H9 (cell line): ENCODE results near the gene HOXC10. TPM values are rescaled to one million over a fixed set of nuclear protein-coding genes. Genes with fewer than 3 reads are reported as not detected.

ENCODE experiments used
- DNase-seq: peaks from one replicate; pipeline ENCODE4 v3.0.0-alpha.2; 2017
- H2AFZ ChIP-seq: one replicate; pipeline ENCODE4 v1.6.1; 2013; ENCODE audit warnings: mild to moderate bottlenecking, low read length, control low read depth, moderate library complexity
- H2AK5ac ChIP-seq: 2 replicates; pipeline ENCODE4 v1.6.1; 2013; ENCODE audit warnings: low read length, control low read depth, mixed read lengths; ENCODE audit not compliant: insufficient read length
- H2BK120ac ChIP-seq: one replicate; pipeline ENCODE4 v1.6.1; 2013; ENCODE audit warnings: low read depth, mild to moderate bottlenecking, low read length, control low read depth, inconsistent platforms; ENCODE audit not compliant: poor library complexity, severe bottlenecking
- H2BK12ac ChIP-seq: 2 replicates; pipeline ENCODE4 v1.6.1; 2013; ENCODE audit warnings: low read length, control low read depth, mixed read lengths, low read depth; ENCODE audit not compliant: insufficient read length
- H2BK15ac ChIP-seq: 2 replicates; pipeline ENCODE4 v1.6.1; 2013; ENCODE audit warnings: low read depth, low read length, control low read depth
- H2BK20ac ChIP-seq: one replicate; pipeline ENCODE4 v1.6.1; 2013; ENCODE audit warnings: low read depth, mild to moderate bottlenecking, low read length, control low read depth, inconsistent platforms; ENCODE audit not compliant: poor library complexity, severe bottlenecking
- H2BK5ac ChIP-seq: 2 replicates; pipeline ENCODE4 v1.6.1; 2013; ENCODE audit warnings: low read length, control low read depth, mixed read lengths; ENCODE audit not compliant: insufficient read length
- H3K14ac ChIP-seq: 2 replicates; pipeline ENCODE4 v1.6.1; 2013; ENCODE audit warnings: low read length, control low read depth; ENCODE audit not compliant: insufficient read depth
- H3K18ac ChIP-seq: 2 replicates; pipeline ENCODE4 v1.6.1; 2013; ENCODE audit warnings: low read depth, mild to moderate bottlenecking, mixed read lengths, low read length, control low read depth; ENCODE audit not compliant: insufficient read length
- H3K23ac ChIP-seq: 2 replicates; pipeline ENCODE4 v1.6.1; 2013; ENCODE audit warnings: low read length, control low read depth, mixed read lengths, low read depth; ENCODE audit not compliant: insufficient read length
- H3K23me2 ChIP-seq: 2 replicates; pipeline ENCODE4 v1.6.1; 2013; ENCODE audit warnings: low read depth, mild to moderate bottlenecking, mixed read lengths, low read length, control low read depth; ENCODE audit not compliant: insufficient read length, poor library complexity, severe bottlenecking
- H3K27ac ChIP-seq: 2 replicates; pipeline ENCODE4 v1.5.1; 2013; ENCODE audit warnings: low read length, control low read depth, mixed read lengths, low read depth; ENCODE audit not compliant: insufficient read length
- H3K27me3 ChIP-seq: 2 replicates; pipeline ENCODE4 v1.6.1; 2013; ENCODE audit warnings: low read length, control low read depth, inconsistent platforms; ENCODE audit not compliant: insufficient read depth
- H3K4ac ChIP-seq: 2 replicates; pipeline ENCODE4 v1.6.1; 2013; ENCODE audit warnings: low read depth, mild to moderate bottlenecking, control low read depth, inconsistent platforms, low read length, moderate library complexity
- H3K4me1 ChIP-seq: 2 replicates; pipeline ENCODE4 v1.6.1; 2013; ENCODE audit warnings: low read length, control low read depth, inconsistent platforms; ENCODE audit not compliant: insufficient read depth
- H3K4me2 ChIP-seq: 2 replicates; pipeline ENCODE4 v1.6.1; 2013; ENCODE audit warnings: low read length, control low read depth, mixed read lengths; ENCODE audit not compliant: insufficient read length, insufficient read depth
- H3K56ac ChIP-seq: 2 replicates; pipeline ENCODE4 v1.6.1; 2013; ENCODE audit warnings: low read depth, mild to moderate bottlenecking, mixed read lengths, low read length, control low read depth; ENCODE audit not compliant: insufficient read length
- H3K79me1 ChIP-seq: 2 replicates; pipeline ENCODE4 v1.6.1; 2013; ENCODE audit warnings: low read depth, mild to moderate bottlenecking, moderate library complexity, low read length, control low read depth, inconsistent platforms; ENCODE audit not compliant: insufficient read depth, poor library complexity, severe bottlenecking
- H3K79me2 ChIP-seq: 2 replicates; pipeline ENCODE4 v1.6.1; 2013; ENCODE audit warnings: low read length, control low read depth, inconsistent platforms; ENCODE audit not compliant: insufficient read depth
- H3K9ac ChIP-seq: 2 replicates; pipeline ENCODE4 v1.6.1; 2013; ENCODE audit warnings: low read length, control low read depth, mixed read lengths; ENCODE audit not compliant: insufficient read length; ENCODE audit errors: extremely low read depth
- H3K9me3 ChIP-seq: one replicate; pipeline ENCODE4 v1.6.1; 2013; ENCODE audit warnings: low read depth, low read length, inconsistent platforms; ENCODE audit not compliant: control insufficient read depth
- H3T11ph ChIP-seq: one replicate; pipeline ENCODE4 v1.6.1; 2013; ENCODE audit warnings: mild to moderate bottlenecking, low read length, control low read depth, inconsistent platforms
- H4K20me1 ChIP-seq: one replicate; pipeline ENCODE4 v1.6.1; 2013; ENCODE audit not compliant: control insufficient read depth, insufficient read length, insufficient read depth
- H4K5ac ChIP-seq: 2 replicates; pipeline ENCODE4 v1.6.1; 2013; ENCODE audit warnings: low read depth, mild to moderate bottlenecking, mixed read lengths, low read length, control low read depth; ENCODE audit not compliant: insufficient read length
- H4K8ac ChIP-seq: replicated peaks from 2 replicates; pipeline ENCODE4 v1.6.1; 2013; ENCODE audit warnings: low read length, control low read depth, mixed read lengths, low read depth; ENCODE audit not compliant: insufficient read length
- H4K91ac ChIP-seq: 2 replicates; pipeline ENCODE4 v1.6.1; 2013; ENCODE audit warnings: low read depth, mild to moderate bottlenecking, moderate library complexity, mixed read lengths, low read length, control low read depth; ENCODE audit not compliant: insufficient read length
- H3K27ac Mint-ChIP-seq, 3 experiments: 2 replicates in 2 of 3; 3 replicates in 1 of 3; pipeline ENCODE4 v1.8.0; 2020 to 2021; ENCODE audit warnings: mixed read lengths in 3 of 3, mild to moderate bottlenecking in 1 of 3, moderate library complexity in 1 of 3
- H3K27me3 Mint-ChIP-seq: 2 replicates; pipeline ENCODE4 v1.8.0; 2021; ENCODE audit warnings: low read depth, mild to moderate bottlenecking, moderate library complexity, mixed read lengths
- H3K36me3 Mint-ChIP-seq, 3 experiments: 2 replicates in 2 of 3; 3 replicates in 1 of 3; pipeline ENCODE4 v1.8.0; 2020 to 2021; ENCODE audit warnings: low read depth in 3 of 3, mixed read lengths in 3 of 3; ENCODE audit not compliant: insufficient read depth in 1 of 3
- H3K4me1 Mint-ChIP-seq, 2 experiments: 2 replicates each; pipeline ENCODE4 v1.8.0; 2020; ENCODE audit warnings: mixed read lengths in 2 of 2
- H3K4me3 Mint-ChIP-seq, 2 experiments: 2 replicates in 1 of 2; 3 replicates in 1 of 2; pipeline ENCODE4 v1.8.0; 2020 to 2021; ENCODE audit warnings: mild to moderate bottlenecking in 2 of 2, mixed read lengths in 2 of 2, moderate library complexity in 1 of 2
- H3K9me3 Mint-ChIP-seq, 2 experiments: 2 replicates in 1 of 2; 3 replicates in 1 of 2; pipeline ENCODE4 v1.8.0; 2020; ENCODE audit warnings: mild to moderate bottlenecking in 2 of 2, mixed read lengths in 2 of 2, moderate library complexity in 1 of 2
- WGBS: extraction: QIAGEN DNeasy Blood & Tissue Kit; methylation state at CpG from one replicate; pipeline ENCODE4 v1.1.7; 2013; ENCODE audit warnings: missing lambda C conversion rate, low lambda C conversion rate, mixed read lengths; ENCODE audit not compliant: insufficient read length; ENCODE audit errors: extremely low coverage; 5-methylcytosine and 5-hydroxymethylcytosine counted together
- total RNA-seq: library from RNA; stranded (reverse); gene quantifications from 2 replicates; pipeline ENCODE4 v1.2.1, GENCODE V29; 2021
- TF ChIP-seq, protein P1 (sequence below): fragments of 200-600 bp; sonication (generic); conservative IDR thresholded peaks from 3 replicates; pipeline ENCODE4 v1.8.0; 2021; ENCODE audit warnings: antibody characterized with exemption, mild to moderate bottlenecking

The HOXC10 gene
- total RNA-seq, 1 experiment from 2014 or later: not detected

DNA sequence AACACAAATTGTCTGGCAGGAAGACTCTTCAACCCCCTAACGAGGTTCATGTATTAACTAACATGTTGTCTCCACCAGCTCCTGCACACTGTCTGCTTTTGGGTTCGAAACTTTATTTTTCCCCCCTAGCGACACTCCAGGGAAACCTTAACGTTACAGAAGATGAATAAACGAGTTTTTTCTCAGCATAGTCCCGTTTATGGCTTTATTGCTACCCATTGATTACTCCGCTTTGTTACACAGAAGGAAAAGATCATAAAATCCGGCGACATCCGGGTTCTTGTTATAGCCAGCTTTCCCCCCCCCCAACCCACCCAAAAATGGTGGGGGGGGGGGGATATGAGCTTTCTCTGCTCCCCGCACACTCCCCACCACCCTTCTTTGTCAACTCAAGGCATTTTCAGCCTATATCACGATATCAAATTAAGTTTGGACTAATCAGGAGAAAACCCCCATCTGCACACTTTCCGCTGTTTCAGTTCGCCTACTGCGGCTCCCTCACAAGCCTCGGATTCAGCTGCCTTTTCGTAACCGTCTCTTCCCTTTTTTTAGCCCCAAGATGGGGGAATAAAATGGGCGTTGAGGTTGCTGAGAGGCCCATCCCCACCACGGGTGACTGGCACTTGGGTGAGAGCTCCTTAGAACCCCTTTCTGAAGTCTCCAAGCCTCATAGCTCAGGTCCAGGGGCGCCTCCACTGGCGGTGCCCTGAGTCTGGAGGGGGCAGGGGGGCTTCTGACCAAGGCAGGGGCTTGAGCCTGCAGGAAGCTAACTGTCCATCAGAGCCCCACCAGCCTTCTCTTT, 41.9 kb downstream of the HOXC10 start:
- Histone ChIP-seq H2BK120ac (no peak overlapping the region), H2AK5ac (no peak overlapping the region), H2BK5ac (no peak overlapping the region), H4K8ac (no peak overlapping the region), H4K91ac (no peak overlapping the region), H3K14ac (no peak overlapping the region), H4K20me1 (no peaks in the 10 kb centered on the region), H3K79me1 (no peaks in the 10 kb centered on the region), H2BK20ac (no peak overlapping the region), H3K4me2 (no peak overlapping the region), H2AFZ (no peak overlapping the region), H4K5ac (no peak overlapping the region), H3T11ph (no peak overlapping the region), H3K79me2 (no peaks in the 10 kb centered on the region), H3K56ac (no peak overlapping the region), H2BK15ac (no peak overlapping the region), H3K23me2 (no peaks in the 10 kb centered on the region), H3K4me1 (no peaks in the 10 kb centered on the region), H3K4ac (no peak overlapping the region), H3K27ac (no peak overlapping the region), H3K23ac (no peak overlapping the region), H3K9me3 (no peaks in the 10 kb centered on the region), H2BK12ac (no peak overlapping the region), H3K18ac (no peak overlapping the region), H3K27me3 (peaks cover 98% of the 10 kb centered on the region), H3K9ac (no peak overlapping the region)
- DNase-seq: no peak
- Mint-ChIP-seq H3K4me1 (peaks cover 10 to 18% of the 10 kb centered on the region in 2 experiments), H3K9me3 (peaks cover 3 to 10% of the 10 kb centered on the region in 2 experiments; a peak in 3 of 5 replicates), H3K4me3 (no peak overlapping the region), H3K27ac (no peak overlapping the region), H3K36me3 (peaks cover 0 to 2% (median 0%) of the 10 kb centered on the region in 3 experiments; a peak in 1 of 7 replicates), H3K27me3 (peaks cover 100% of the 10 kb centered on the region)
- TF ChIP-seq, protein P1, sequence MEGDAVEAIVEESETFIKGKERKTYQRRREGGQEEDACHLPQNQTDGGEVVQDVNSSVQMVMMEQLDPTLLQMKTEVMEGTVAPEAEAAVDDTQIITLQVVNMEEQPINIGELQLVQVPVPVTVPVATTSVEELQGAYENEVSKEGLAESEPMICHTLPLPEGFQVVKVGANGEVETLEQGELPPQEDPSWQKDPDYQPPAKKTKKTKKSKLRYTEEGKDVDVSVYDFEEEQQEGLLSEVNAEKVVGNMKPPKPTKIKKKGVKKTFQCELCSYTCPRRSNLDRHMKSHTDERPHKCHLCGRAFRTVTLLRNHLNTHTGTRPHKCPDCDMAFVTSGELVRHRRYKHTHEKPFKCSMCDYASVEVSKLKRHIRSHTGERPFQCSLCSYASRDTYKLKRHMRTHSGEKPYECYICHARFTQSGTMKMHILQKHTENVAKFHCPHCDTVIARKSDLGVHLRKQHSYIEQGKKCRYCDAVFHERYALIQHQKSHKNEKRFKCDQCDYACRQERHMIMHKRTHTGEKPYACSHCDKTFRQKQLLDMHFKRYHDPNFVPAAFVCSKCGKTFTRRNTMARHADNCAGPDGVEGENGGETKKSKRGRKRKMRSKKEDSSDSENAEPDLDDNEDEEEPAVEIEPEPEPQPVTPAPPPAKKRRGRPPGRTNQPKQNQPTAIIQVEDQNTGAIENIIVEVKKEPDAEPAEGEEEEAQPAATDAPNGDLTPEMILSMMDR: no peak
- no CpG with 5 or more reads among the region's 22 CpGs for WGBS
